HG03565 (cell line): ENCODE results near the gene C10orf67.

Experiments used
- ATAC-seq: cut with Tn5 transposase; IDR thresholded peaks from one replicate; pipeline ENCODE4 v1.9.1; 2021; ENCODE audit warnings: mild to moderate bottlenecking, moderate library complexity; ENCODE audit not compliant: unreplicated experiment

The C10orf67 gene

DNA sequence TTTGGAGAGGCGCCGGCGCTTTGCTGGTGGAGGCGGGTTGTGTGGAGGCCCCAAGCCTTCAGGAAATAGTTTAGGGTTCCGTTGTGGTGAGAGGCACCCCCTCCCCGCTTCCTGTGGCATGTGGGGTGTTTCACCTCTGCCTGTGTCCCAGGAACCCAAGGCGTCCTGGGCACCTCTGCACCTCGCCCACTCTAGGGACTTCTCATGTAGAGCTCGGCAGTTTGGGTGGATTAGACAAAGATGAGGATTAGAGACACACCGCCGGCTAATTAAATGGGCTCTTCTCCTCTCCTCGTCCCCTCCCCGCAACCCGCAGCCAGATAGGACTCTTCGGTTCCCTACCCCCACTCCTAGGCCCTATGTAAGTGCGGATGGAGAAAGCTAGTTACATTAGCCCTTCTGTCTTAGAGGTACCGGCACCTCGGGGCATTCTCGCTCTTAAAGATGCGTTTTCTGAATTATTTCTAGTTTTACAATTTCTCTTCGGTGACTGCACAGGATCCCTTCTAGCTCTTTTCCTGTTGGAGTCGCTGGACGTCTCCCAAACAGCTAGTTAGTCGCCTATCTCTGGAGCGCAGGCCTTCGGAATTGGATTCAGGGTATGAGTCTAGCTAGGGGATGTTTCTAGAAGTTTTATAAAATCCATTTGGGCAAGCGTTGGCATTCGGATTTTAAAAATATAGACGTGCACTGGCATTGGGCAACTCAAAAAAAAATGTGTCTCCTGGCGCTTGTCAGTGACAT is 144.7 kb downstream of the C10orf67 start:
- no peak for ATAC-seq

DNA sequence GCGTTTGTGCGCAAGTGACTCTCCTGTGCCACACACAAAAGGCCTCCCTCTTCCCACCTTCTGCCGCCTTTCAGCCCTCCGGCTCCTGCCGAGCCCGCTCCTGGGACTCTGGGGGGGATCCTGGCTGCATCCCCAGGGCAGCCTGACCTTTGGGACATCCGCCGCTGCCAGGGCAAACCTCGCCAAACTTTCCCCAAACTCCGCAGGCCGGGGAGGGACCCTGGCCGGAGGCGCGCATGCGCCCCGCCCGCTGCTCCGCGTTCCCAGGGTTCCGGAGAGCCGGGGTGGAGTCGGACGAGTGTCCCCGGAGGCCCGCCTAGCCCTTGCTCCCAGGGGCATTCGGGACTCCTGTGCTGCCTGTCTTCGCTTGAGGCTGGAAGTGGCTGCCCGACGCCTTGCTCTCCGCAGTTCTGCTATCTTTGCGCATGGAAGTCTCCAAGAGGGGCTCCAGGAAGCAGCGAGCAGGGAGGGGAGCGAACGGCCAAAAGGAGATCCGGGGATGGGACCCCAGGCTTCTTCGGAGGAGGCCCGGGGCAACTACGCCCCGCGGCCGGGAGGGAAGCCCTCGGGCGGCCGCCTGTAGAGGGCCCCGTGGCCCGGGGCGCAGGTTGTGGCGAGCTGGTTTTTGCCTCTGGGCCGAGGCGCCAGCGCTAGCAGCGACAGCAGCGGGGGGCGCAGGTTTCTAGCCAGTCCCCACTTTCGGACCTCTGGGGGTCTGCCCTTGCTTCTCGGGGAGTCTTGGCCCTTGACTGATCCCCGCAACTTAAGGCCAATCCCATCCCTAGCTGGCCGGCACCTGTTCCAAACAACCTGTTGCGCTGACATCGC is 145.4 kb downstream of the C10orf67 start:
- ATAC-seq = no peak

DNA sequence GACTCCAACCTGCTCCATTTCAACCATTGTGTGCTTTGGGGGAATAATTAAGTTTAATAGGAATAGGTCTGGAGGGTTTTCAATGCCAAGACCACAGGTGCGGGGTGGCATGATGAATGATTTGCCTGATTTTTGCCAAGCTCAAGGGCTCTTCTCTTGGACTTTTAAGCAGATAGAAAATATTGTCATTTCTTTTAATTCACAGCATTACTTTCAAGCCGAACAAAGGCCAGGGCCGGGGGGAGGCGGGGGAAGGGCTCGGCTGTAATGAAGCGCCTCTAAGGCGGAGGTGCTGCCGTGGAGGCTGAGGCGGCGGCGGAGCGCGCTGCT is 146.0 kb downstream of the C10orf67 start:
- ATAC-seq = no peak

DNA sequence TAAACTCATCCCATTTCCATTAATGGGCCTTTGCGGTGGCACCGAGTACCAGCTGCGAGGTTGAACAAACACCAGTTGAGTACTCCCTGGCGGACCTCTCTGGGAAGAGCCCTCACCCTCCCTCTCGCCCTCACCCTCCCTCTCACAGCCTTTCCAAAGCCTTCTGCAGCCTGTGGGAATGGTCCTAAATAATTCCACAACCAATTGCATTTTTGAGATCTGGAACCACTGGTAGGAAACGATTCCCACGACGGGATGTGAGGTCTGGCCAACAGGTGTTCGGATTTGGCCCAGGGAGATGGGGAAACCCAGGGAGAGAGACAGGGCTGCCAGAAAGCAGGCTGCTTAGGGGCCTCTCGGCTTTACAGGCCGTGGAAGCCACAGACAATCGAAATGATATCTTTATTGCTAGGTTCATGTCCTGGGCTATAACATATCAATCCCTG is 147.2 kb downstream of the C10orf67 start:
- ATAC-seq = no peak

GRCh38 chr10:23196915-23197314 is 147.7 kb downstream of the C10orf67 start:
- no peak for ATAC-seq

DNA sequence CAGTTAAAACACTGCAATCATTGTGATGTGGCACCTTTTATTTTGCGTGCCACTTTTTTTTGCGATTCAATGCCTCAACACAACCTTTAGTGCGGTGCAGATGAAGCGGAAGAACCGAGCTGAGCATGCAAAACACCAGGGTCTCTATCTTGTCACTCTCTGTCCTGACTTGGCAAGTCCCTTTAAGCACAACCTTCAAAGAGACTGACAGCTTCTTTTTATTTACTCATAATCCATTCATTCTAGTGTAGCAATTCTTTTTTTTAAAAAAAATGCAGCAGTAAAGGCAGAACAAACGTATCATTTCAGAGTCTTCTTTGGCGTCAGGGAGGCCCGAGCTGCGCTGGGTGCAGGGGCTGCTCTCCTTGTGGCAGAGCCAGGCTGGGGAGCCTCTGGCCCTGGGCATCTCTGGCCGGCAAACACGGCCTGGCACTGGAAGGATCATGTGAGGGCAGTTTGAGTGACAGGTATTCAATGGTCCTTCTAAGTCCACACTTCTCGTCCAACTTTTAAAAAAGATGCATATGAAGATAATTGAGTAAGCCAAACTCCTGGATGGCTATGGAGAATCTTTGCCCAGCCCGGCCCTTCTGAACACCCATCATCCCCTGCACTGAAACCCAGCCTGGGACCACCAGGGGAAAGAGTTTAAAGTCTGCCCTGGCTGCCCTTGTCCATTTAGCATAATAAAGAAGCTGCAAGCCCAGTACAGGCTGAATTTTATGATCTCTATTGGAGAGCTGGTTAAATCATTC is 148.6 kb downstream of the C10orf67 start:
- no peak for ATAC-seq

DNA sequence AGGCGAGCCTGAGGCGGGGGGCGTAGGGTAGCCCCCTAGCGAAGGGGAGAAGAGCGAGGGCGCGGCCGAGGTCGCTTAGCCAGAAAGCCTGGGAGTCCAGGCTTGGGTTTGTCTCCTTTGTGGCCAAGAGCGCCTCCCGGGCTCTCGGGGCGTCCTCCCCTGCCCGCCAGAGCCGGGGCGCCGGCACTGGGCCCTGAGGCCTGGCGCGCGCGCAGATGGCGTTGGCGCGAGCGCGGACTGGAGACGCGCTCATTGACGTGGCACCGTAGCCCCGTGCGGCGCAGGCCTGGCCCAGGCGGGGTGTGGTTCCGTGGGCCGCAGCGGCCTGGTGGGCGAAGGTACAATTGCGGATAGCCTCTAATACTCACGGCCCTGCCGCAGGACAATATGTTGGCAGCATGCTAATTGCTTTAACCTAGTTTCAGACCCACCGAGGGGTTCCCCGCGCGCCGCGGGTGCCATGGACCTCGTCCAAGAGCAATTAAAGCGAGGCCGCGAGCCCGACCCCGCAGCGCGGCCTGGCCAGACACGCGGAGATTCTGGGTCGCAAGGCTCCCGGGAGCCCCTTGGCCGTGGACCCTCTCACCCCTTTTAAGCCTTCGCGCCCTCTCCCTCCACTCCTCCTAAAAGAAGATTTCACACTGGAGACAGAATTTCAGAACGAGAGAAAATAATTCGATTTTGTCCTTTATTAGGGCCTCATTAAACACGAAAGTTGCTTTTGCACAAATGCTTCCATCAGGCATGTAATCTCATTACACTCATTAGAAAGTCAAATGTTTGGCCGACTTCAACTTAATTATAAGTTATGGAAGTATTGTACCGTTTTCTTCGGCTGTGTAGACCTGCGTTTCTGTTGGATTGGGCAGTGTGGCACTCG is 149.4 kb downstream of the C10orf67 start:
- ATAC-seq = no peak

DNA sequence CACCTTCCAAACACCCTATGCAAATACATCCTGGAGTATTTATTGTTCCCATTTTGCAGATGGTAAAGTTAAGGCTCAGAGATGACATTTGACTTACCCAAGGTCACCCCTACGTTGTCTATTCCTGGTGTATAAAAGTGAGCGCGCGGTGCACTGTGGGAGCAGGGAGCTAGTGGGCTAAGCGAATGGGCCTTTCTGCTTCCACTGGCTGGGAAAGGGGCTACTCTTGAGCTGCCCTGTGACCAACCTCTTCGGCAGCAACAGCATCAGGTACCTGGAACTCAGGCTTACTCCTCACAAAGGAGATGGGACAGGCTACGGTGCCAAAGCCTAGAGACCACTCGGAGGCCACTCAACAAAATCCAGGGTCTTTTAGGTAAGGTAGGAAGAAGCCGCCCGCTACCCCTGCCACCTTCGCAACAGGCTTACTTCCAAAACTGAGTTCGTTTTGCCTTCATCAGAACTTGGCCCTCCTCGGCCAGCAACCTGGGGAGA is 150.1 kb downstream of the C10orf67 start:
- ATAC-seq = no peak

GRCh38 chr10:23193435-23194074 is 151.0 kb downstream of the C10orf67 start:
- ATAC-seq = no peak

- no peak for ATAC-seq
These were observed 151.7 kb downstream of the C10orf67 start for GRCh38 chr10:23192712-23193434.

GRCh38 chr10:23191764-23192711 is 152.6 kb downstream of the C10orf67 start, which contains the start of gene PTF1A:
Gene PTF1A (plus strand): TSS chr10:23192312. CDS start chr10:23192531, 219 bp downstream.
- ATAC-seq = no peak

GRCh38 chr10:23190872-23191763 is 153.5 kb downstream of the C10orf67 start:
- ATAC-seq = no peak

- no peak for ATAC-seq
These were observed 155.6 kb downstream of the C10orf67 start for GRCh38 chr10:23189024-23189423.

GRCh38 chr10:23187155-23187554 is 157.4 kb downstream of the C10orf67 start:
- ATAC-seq = no peak

GRCh38 chr10:23186697-23187096 is 157.9 kb downstream of the C10orf67 start:
- no peak for ATAC-seq

GRCh38 chr10:23186178-23186577 is 158.4 kb downstream of the C10orf67 start:
- ATAC-seq = no peak

- ATAC-seq = no peak
These were observed 169.6 kb downstream of the C10orf67 start for GRCh38 chr10:23174977-23175512.
